SJCRH30 (cell line): Measurements from ENCODE around the gene NDRG4. TPM values are rescaled to one million over a fixed set of nuclear protein-coding genes. Genes with fewer than 3 reads are reported as not detected.

Source experiments
- total RNA-seq: library from RNA; depleted of rRNA; stranded (reverse); fragments of >200 nt; shearing (Covaris generic); gene quantifications from 2 replicates; pipeline ENCODE4 v1.2.3, GENCODE V29; 2014; rRNA removed

Gene NDRG4
- total RNA-seq, 1 experiment from 2014 or later, result 8.7 TPM

Other genes with a start within 250 kb of the NDRG4 start
- gene PRSS54, start 205.1 kb upstream of the NDRG4 start, total RNA-seq, result not detected in 2 replicates
- 41.8 and 46.4 TPM in 2 replicates for gene GINS3, start 107.7 kb upstream of the NDRG4 start, total RNA-seq
- gene SETD6, start 15.4 kb downstream of the NDRG4 start, total RNA-seq, result 0.23 and 0.26 TPM in 2 replicates
- 281 and 284 TPM in 2 replicates for gene CNOT1, start 129.7 kb downstream of the NDRG4 start, total RNA-seq
- 10.1 and 12.5 TPM in 2 replicates for gene SLC38A7, start 184.6 kb downstream of the NDRG4 start, total RNA-seq
- gene GOT2, start 234.2 kb downstream of the NDRG4 start, total RNA-seq, result 163 and 173 TPM in 2 replicates